Kidney epithelial cell (primary cell): ENCODE data around the gene METTL9. TPM values are rescaled to one million over a fixed set of nuclear protein-coding genes. Genes with fewer than 3 reads are reported as not detected.

ENCODE experiments used
- DNase-seq: peaks from one replicate; pipeline ENCODE4 v3.0.0-alpha.2; 2010; ENCODE audit warnings: low read depth
- H3K27me3 ChIP-seq: 2 replicates; pipeline ENCODE4 v1.6.0; 2011; ENCODE audit warnings: low read length; ENCODE audit not compliant: control insufficient read depth, insufficient read depth
- H3K36me3 ChIP-seq: 2 replicates; pipeline ENCODE4 v1.5.1; 2011; ENCODE audit warnings: low read length; ENCODE audit not compliant: control insufficient read depth, insufficient read depth
- H3K4me3 ChIP-seq: 2 replicates; pipeline ENCODE4 v1.5.1; 2011; ENCODE audit warnings: low read depth, mild to moderate bottlenecking, control low read depth, low read length
- CTCF ChIP-seq: IDR thresholded peaks from 2 replicates; pipeline ENCODE4 v1.5.1; 2011; ENCODE audit warnings: mild to moderate bottlenecking, moderate library complexity, low read length, control low read depth, inconsistent platforms; ENCODE audit not compliant: insufficient read depth, poor library complexity, severe bottlenecking
- total RNA-seq: library from RNA; depleted of rRNA; stranded (reverse); fragments of >200 nt; gene quantifications from 2 replicates; pipeline ENCODE4 v1.2.3, GENCODE V29; 2015

METTL9 gene
- total RNA-seq, 1 donor from 2014 or later, result 188 TPM

- DNase-seq, result no peak
- TF ChIP-seq CTCF, result no peak
- H3K27me3 ChIP-seq, result no peaks in the 10 kb centered on the region
- no peaks in the 10 kb centered on the region for H3K36me3 ChIP-seq
- no peak overlapping the region for H3K4me3 ChIP-seq
These were observed 11.8 kb downstream of the METTL9 start for GRCh38 chr16:21611198-21611555.

GRCh38 chr16:21611556-21612384 is 12.4 kb downstream of the METTL9 start:
- H3K36me3 ChIP-seq, result no peaks in the 10 kb centered on the region
- no peak overlapping the region for H3K4me3 ChIP-seq
- H3K27me3 ChIP-seq, result no peaks in the 10 kb centered on the region
- no peak for TF ChIP-seq CTCF
- DNase-seq, result no peak

- no peak for TF ChIP-seq CTCF
- H3K36me3 ChIP-seq, result no peaks in the 10 kb centered on the region
- no peak for DNase-seq
- H3K4me3 ChIP-seq, result no peak overlapping the region
- no peaks in the 10 kb centered on the region for H3K27me3 ChIP-seq
These were observed 14.0 kb downstream of the METTL9 start for GRCh38 chr16:21613361-21613760.

- no peak for TF ChIP-seq CTCF
- no peak overlapping the region for H3K4me3 ChIP-seq
These were observed 14.4 kb downstream of the METTL9 start for GRCh38 chr16:21613781-21614180.

GRCh38 chr16:21614896-21615295 is 15.5 kb downstream of the METTL9 start:
- Histone ChIP-seq H3K36me3 (no peaks in the 10 kb centered on the region), H3K4me3 (no peak overlapping the region), H3K27me3 (no peaks in the 10 kb centered on the region)
- no peak for DNase-seq
- TF ChIP-seq CTCF, result no peak

More at GRCh38 chr16:21613781-21614180, 14.4 kb downstream of the METTL9 start:
- Histone ChIP-seq H3K36me3 (no peaks in the 10 kb centered on the region), H3K27me3 (no peaks in the 10 kb centered on the region)
- no peak for DNase-seq

DNA sequence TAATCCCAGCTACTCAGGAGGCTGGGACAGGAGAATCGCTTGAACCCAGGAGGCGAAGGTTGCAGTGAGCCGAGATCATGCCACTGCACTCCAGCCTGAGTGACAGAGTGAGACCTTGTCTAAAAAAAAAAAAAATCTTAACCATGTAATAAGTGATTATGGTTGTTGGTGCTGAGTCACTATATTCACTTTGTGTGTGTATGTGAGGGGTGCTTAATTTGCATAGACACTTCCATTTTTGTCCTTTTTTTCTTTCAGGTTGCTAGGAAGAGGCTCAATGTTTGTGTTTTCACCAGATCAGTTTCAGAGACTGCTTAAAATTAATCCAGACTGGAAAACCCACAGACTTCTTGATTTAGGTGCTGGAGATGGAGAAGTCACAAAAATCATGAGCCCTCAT is 18.2 kb downstream of the METTL9 start:
- DNase-seq, result no peak
- H3K27me3 ChIP-seq, result no peaks in the 10 kb centered on the region
- no peak overlapping the region for H3K4me3 ChIP-seq
- no peak for TF ChIP-seq CTCF
- no peaks in the 10 kb centered on the region for H3K36me3 ChIP-seq
